ENCODE measurements around the gene CCDC149. TPM values are rescaled to one million over a fixed set of nuclear protein-coding genes. Genes with fewer than 3 reads are reported as not detected.

The CCDC149 gene
- total and polyA plus RNA-seq, 9 donors, result 8.0 to 12.3 (median 10.3) TPM

DNA sequence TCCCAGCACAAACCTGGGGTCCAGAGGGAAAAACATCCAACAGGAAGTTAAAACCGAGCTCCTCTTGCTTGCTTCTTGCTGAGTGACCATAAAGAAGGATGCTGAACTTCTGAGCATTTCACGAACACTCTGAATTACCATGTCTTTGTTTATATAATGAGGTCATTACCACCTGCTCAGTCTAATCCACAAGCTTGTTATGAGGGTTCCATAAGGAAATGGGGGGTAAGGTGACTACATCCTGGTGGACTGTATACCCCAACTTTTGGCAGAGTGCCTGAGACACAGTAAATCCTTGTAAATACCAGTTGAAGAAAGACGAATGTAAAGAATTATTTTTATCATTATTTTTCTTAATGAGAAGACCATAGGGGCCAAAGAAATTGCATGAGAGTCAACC lies 16.8 kb downstream of the CCDC149 start:
- no peaks in the 10 kb centered on the region for H3K36me3 ChIP-seq (ENCODE audit: control insufficient read depth, insufficient read depth, low read length)
- H3K4me3 ChIP-seq (ENCODE audit: low read length), result no peak overlapping the region
- no peak for DNase-seq
- H3K27me3 ChIP-seq (ENCODE audit: control insufficient read depth, insufficient read depth, low read length), result no peaks in the 10 kb centered on the region
- H3K27ac ChIP-seq (ENCODE audit: low read length), result no peak overlapping the region
- no peaks in the 10 kb centered on the region for H3K9me3 ChIP-seq (replicated peaks; ENCODE audit: control insufficient read depth, low read depth, low read length)
- H3K4me1 ChIP-seq (ENCODE audit: control insufficient read depth, insufficient read depth, low read length), result no peaks in the 10 kb centered on the region
- 38% methylated on average over 1 of the region's 3 CpGs for WGBS (ENCODE audit: insufficient coverage)

DNA sequence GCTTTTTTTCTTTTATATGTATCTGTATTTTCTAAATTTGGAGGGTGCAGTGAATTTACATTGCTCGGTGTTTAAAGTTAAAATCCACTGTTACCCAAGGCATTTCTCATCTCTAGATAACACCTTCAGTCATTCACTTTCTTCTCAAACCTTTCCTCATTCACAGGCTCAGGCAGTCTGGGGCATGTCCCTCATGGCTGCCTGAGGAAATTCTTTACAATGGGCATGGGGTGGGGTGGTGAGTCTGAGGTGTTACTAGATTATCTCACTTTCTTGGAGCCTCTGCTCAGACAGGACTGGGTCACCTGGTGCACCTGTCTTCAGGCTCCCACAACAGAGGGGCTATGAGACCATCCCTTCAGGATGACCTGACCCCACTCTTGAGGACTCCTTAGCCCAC lies 17.4 kb downstream of the CCDC149 start:
- Histone ChIP-seq H3K4me3 (ENCODE audit: low read length) (no peak overlapping the region), H3K4me1 (ENCODE audit: control insufficient read depth, insufficient read depth, low read length) (no peaks in the 10 kb centered on the region), H3K36me3 (ENCODE audit: control insufficient read depth, insufficient read depth, low read length) (no peaks in the 10 kb centered on the region), H3K9me3 (replicated peaks; ENCODE audit: control insufficient read depth, low read depth, low read length) (no peaks in the 10 kb centered on the region), H3K27me3 (ENCODE audit: control insufficient read depth, insufficient read depth, low read length) (no peaks in the 10 kb centered on the region), H3K27ac (ENCODE audit: low read length) (no peak overlapping the region)
- no peak for DNase-seq
- no CpG with 5 or more reads among the region's 1 CpG for WGBS (ENCODE audit: insufficient coverage)

DNA sequence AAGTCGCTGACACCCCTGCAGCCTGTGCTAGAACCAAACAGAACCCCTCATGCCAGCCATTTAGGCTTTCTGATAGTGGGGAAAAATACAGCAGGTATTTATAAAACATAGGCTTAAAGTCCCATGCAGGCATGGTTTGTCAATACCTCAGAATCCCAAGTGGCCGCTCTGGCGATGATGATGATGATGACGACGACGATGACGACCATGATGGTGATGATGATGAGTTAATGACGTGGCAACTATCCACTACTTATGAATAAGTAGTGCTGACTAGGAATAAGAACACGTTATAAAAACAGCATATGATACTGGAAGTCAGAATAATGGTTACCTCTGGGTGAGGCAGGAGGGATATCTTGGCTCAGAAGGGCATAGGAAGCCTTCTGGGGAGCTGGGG lies 18.0 kb downstream of the CCDC149 start:
- H3K4me3 ChIP-seq (ENCODE audit: low read length), result no peak overlapping the region
- H3K4me1 ChIP-seq (ENCODE audit: control insufficient read depth, insufficient read depth, low read length), result no peaks in the 10 kb centered on the region
- no peaks in the 10 kb centered on the region for H3K36me3 ChIP-seq (ENCODE audit: control insufficient read depth, insufficient read depth, low read length)
- no peak for DNase-seq
- WGBS (ENCODE audit: insufficient coverage), result 100% methylated on average over 1 of the region's 9 CpGs
- H3K27me3 ChIP-seq (ENCODE audit: control insufficient read depth, insufficient read depth, low read length), result no peaks in the 10 kb centered on the region
- H3K9me3 ChIP-seq (replicated peaks; ENCODE audit: control insufficient read depth, low read depth, low read length), result no peaks in the 10 kb centered on the region
- H3K27ac ChIP-seq (ENCODE audit: low read length), result no peak overlapping the region

DNA sequence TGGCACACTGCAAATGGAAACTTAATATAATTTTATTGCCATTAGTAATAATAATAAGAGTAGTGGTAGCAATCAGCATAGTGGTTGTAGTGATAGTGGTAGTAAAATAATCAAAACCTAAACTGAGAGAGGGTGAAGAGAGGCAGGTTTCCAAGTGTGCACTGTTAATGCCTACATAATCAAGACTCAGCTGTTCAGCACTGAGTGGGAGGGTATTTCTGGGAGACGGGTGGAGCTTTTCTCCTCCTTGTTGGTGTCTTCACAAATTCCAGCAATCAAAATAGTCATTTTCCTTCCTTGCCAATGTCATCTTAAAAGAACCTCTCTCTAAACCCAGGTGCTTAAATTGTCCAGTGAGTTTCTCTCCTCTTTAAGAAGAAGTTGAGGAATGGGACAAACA lies 18.6 kb downstream of the CCDC149 start:
- WGBS (ENCODE audit: insufficient coverage), result no CpG with 5 or more reads among the region's 1 CpG
- no peak overlapping the region for H3K4me3 ChIP-seq (ENCODE audit: low read length)
- no peak overlapping the region for H3K27ac ChIP-seq (ENCODE audit: low read length)
- H3K27me3 ChIP-seq (ENCODE audit: control insufficient read depth, insufficient read depth, low read length), result no peaks in the 10 kb centered on the region
- H3K9me3 ChIP-seq (replicated peaks; ENCODE audit: control insufficient read depth, low read depth, low read length), result no peaks in the 10 kb centered on the region
- H3K4me1 ChIP-seq (ENCODE audit: control insufficient read depth, insufficient read depth, low read length), result no peaks in the 10 kb centered on the region
- no peak for DNase-seq
- H3K36me3 ChIP-seq (ENCODE audit: control insufficient read depth, insufficient read depth, low read length), result no peaks in the 10 kb centered on the region

DNA sequence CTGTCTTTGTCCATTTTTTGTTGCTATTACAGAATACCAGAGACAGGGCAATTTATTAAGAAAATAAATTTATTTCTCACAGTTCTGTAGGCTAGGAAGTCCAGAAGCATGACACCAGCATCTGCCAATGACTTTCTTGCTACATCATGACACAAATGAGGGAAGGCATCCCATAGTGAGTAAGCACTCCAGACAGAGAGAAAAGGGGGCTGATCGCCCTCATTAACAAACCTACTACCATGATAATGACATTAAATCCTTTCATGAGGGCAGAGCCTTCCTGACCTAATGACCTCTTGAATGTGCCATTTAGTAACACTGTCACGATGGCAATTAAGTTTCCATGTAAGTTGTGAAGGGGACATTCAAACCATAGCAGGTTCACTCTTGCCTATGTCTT lies 20.1 kb downstream of the CCDC149 start:
- no peak for DNase-seq
- no CpG with 5 or more reads among the region's 2 CpGs for WGBS (ENCODE audit: insufficient coverage)
- Histone ChIP-seq H3K36me3 (ENCODE audit: control insufficient read depth, insufficient read depth, low read length) (no peaks in the 10 kb centered on the region), H3K4me1 (ENCODE audit: control insufficient read depth, insufficient read depth, low read length) (no peaks in the 10 kb centered on the region), H3K4me3 (ENCODE audit: low read length) (no peak overlapping the region), H3K27me3 (ENCODE audit: control insufficient read depth, insufficient read depth, low read length) (no peaks in the 10 kb centered on the region), H3K27ac (ENCODE audit: low read length) (no peak overlapping the region), H3K9me3 (replicated peaks; ENCODE audit: control insufficient read depth, low read depth, low read length) (no peaks in the 10 kb centered on the region)

DNA sequence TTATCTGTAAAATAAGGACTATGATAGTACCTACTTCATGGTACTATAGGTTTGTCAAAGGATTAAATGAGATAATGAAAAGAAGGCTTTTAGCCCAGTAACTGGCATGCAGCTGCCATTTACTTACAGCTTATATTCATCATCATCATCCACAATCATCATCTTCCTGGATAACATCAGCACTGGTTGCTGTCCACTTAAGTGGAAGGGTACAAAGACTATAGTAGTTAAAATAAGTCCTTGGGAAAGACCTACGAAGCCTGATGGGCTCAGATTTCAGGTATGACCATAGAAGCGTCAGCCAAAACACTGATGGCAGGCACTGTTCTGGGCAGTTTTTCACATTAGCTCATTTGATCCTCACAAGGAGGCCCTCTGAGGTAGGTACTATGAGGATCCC lies 20.6 kb downstream of the CCDC149 start:
- DNase-seq, result no peak
- Histone ChIP-seq H3K9me3 (replicated peaks; ENCODE audit: control insufficient read depth, low read depth, low read length) (no peaks in the 10 kb centered on the region), H3K4me1 (ENCODE audit: control insufficient read depth, insufficient read depth, low read length) (no peaks in the 10 kb centered on the region), H3K27me3 (ENCODE audit: control insufficient read depth, insufficient read depth, low read length) (no peaks in the 10 kb centered on the region), H3K27ac (ENCODE audit: low read length) (no peak overlapping the region), H3K36me3 (ENCODE audit: control insufficient read depth, insufficient read depth, low read length) (no peaks in the 10 kb centered on the region), H3K4me3 (ENCODE audit: low read length) (no peak overlapping the region)
- WGBS (ENCODE audit: insufficient coverage), result 33% methylated on average over 1 of the region's 2 CpGs

DNA sequence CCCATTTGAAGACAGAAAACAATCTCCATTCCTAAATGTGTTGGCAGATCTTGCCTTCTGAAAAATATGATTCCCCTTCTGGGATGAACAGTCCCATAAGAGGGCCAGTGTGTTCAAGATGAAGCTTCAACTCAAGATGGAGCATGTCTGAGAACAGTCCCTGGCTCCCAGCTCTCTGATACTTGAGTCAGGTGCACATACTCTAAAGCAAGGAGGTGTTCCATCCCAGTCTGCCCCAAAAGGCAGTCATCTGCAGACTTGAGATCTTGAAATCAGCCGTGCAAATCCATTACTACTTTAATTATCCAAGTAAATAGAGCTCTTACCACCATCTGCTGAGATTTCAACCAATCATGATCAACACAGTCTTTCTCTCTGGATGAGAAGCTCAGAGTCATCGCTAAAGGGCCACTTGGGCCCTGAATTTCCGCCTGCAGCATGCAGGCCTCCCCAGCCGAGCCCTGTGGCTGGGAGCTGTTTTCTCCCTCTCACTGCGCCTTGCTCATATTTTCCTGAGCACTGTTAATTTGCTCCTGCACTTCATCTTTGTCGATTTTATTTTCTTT lies 22.2 kb downstream of the CCDC149 start:
- H3K27me3 ChIP-seq (ENCODE audit: control insufficient read depth, insufficient read depth, low read length), result no peaks in the 10 kb centered on the region
- H3K4me1 ChIP-seq (ENCODE audit: control insufficient read depth, insufficient read depth, low read length), result no peaks in the 10 kb centered on the region
- no peak overlapping the region for H3K27ac ChIP-seq (ENCODE audit: low read length)
- no peaks in the 10 kb centered on the region for H3K36me3 ChIP-seq (ENCODE audit: control insufficient read depth, insufficient read depth, low read length)
- 84% methylated on average over 5 of the region's 6 CpGs for WGBS (ENCODE audit: insufficient coverage)
- no peak for DNase-seq
- no peaks in the 10 kb centered on the region for H3K9me3 ChIP-seq (replicated peaks; ENCODE audit: control insufficient read depth, low read depth, low read length)
- no peak overlapping the region for H3K4me3 ChIP-seq (ENCODE audit: low read length)

DNA sequence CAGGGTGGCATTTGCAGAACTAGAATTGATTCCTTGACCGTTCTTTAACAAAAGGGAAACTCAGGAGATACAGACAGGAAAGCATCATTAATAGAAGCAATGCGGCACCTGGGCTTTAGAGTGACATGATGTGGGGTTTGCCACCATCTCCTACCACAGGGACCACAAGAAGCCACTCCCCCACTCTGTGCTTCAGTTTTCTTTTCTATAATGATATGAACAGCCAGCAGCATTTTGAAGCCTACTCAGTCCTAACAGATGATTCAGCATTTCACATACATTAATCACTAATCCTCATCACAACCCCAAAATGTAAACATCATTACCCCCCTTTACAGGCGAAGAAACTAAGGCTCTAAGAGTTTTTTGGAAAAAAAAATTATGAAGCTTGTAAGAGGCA lies 22.9 kb downstream of the CCDC149 start:
- no peaks in the 10 kb centered on the region for H3K4me1 ChIP-seq (ENCODE audit: control insufficient read depth, insufficient read depth, low read length)
- 73% methylated on average over 2 of the region's 3 CpGs for WGBS (ENCODE audit: insufficient coverage)
- H3K4me3 ChIP-seq (ENCODE audit: low read length), result no peak overlapping the region
- no peaks in the 10 kb centered on the region for H3K9me3 ChIP-seq (replicated peaks; ENCODE audit: control insufficient read depth, low read depth, low read length)
- H3K36me3 ChIP-seq (ENCODE audit: control insufficient read depth, insufficient read depth, low read length), result no peaks in the 10 kb centered on the region
- no peak overlapping the region for H3K27ac ChIP-seq (ENCODE audit: low read length)
- DNase-seq, result no peak
- no peaks in the 10 kb centered on the region for H3K27me3 ChIP-seq (ENCODE audit: control insufficient read depth, insufficient read depth, low read length)

DNA sequence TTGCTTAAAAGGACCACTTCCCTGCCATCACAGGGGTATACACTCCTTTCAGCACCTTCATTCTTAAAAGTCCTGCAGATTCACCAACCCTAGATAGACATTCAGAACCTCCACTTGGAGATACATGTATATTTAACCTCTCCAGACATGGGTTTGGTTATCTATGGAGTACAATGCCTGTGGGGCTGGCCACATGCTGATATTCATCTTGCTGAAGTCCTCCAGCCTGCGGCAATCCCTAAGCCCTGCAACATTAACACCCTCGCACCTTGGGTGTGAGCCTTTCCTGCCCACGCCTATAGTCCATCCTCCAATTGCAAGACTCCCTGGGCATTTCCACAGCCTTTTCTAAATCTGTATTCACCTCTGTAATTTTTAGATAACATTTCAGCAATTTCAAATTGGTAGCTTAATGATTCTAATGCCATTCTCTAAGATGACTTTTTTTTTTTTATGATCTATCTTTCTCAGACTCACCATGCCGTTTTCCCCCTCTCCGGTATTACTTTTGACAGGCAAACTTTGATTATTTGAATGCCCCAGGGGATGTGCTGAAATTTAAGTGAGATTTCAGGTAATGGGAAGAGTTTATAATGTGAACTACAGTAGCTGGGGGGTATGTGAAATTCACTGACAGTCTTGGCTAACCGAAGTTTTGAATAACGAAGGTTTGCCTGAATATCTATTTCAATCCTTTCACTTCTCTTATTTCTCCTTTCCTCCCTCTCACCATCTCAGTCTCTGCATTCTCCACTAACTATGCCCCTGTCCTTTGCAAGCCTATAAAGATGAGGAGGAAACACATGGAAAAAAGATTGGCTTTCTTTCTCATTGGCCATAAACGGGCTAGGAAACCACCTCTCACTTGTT lies 24.1 kb downstream of the CCDC149 start:
- WGBS (ENCODE audit: insufficient coverage), result 72% methylated on average over 3 of the region's 8 CpGs
- no peaks in the 10 kb centered on the region for H3K27me3 ChIP-seq (ENCODE audit: control insufficient read depth, insufficient read depth, low read length)
- no peak overlapping the region for H3K4me3 ChIP-seq (ENCODE audit: low read length)
- no peaks in the 10 kb centered on the region for H3K36me3 ChIP-seq (ENCODE audit: control insufficient read depth, insufficient read depth, low read length)
- DNase-seq, result no peak
- H3K9me3 ChIP-seq (replicated peaks; ENCODE audit: control insufficient read depth, low read depth, low read length), result no peaks in the 10 kb centered on the region
- no peaks in the 10 kb centered on the region for H3K4me1 ChIP-seq (ENCODE audit: control insufficient read depth, insufficient read depth, low read length)
- H3K27ac ChIP-seq (ENCODE audit: low read length), result no peak overlapping the region

DNA sequence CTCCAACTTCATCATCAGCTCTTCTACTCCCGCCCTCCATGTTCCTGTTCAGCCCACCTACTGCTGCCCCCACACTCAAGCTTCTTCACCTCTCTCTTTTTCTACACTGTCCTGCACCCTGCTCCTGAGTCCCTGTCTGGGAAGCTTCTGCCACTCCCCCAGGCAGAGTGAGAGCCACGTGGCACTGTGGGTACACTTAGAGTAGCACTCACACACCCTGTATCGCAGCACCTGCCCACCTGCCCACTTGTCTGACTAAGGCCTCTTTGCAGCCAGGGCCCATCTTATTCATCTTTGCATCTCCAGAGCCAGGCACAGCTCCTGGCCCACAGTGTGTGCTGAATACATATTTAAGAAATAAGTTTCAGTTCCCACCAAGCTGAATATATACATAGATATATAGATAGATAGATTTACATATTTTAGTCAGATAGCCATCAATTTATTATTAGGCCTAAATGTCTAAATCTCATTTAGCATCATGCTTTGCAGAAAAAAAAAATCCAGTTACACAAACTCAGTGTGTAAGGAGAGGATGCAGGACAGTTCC lies 24.9 kb downstream of the CCDC149 start:
- WGBS (ENCODE audit: insufficient coverage), result 80% methylated on average over 3 of the region's 3 CpGs
- Histone ChIP-seq H3K27ac (ENCODE audit: low read length) (no peak overlapping the region), H3K27me3 (ENCODE audit: control insufficient read depth, insufficient read depth, low read length) (no peaks in the 10 kb centered on the region), H3K9me3 (replicated peaks; ENCODE audit: control insufficient read depth, low read depth, low read length) (no peaks in the 10 kb centered on the region), H3K36me3 (ENCODE audit: control insufficient read depth, insufficient read depth, low read length) (no peaks in the 10 kb centered on the region), H3K4me3 (ENCODE audit: low read length) (no peak overlapping the region), H3K4me1 (ENCODE audit: control insufficient read depth, insufficient read depth, low read length) (no peaks in the 10 kb centered on the region)
- DNase-seq, result no peak

All from muscle of leg (tissue), 11 donors.